GM23338 (cell line): ENCODE data around the gene MGAT3. TPM values are rescaled to one million over a fixed set of nuclear protein-coding genes. Genes with fewer than 3 reads are reported as not detected.

ENCODE experiments used
- ATAC-seq: fragments of 200-7000 bp; cut with Tn5 transposase; 3 replicates; pipeline ENCODE4 v1.9.1; 2020
- DNase-seq: peaks from one replicate; pipeline ENCODE4 v3.0.0-alpha.2; 2015; ENCODE audit warnings: low spot score
- H2AFZ ChIP-seq: fragments of 200-600 bp; sonication (generic); 2 replicates; pipeline ENCODE4 v1.8.0; 2016; ENCODE audit warnings: antibody characterized with exemption, mild to moderate bottlenecking, moderate library complexity
- H3F3A ChIP-seq: fragments of 200-600 bp; sonication (generic); replicated peaks from 2 replicates; pipeline ENCODE4 v1.8.0; 2017; ENCODE audit warnings: antibody characterized with exemption, mixed run types, low read depth
- H3K27ac ChIP-seq: fragments of 200-600 bp; sonication (generic); 2 replicates; pipeline ENCODE4 v1.6.1; 2016; ENCODE audit warnings: low read depth
- H3K27me3 ChIP-seq: fragments of 200-600 bp; sonication (generic); 2 replicates; pipeline ENCODE4 v1.8.0; 2016; ENCODE audit warnings: mild to moderate bottlenecking, mixed run types, moderate library complexity; ENCODE audit not compliant: insufficient read depth
- H3K36me3 ChIP-seq: fragments of 200-600 bp; sonication (generic); 2 replicates; pipeline ENCODE4 v1.8.0; 2016; ENCODE audit warnings: mild to moderate bottlenecking; ENCODE audit not compliant: insufficient read depth
- H3K4me1 ChIP-seq: fragments of 200-600 bp; sonication (generic); 2 replicates; pipeline ENCODE4 v1.8.0; 2016; ENCODE audit warnings: mild to moderate bottlenecking, moderate library complexity; ENCODE audit not compliant: insufficient read depth
- H3K4me2 ChIP-seq: fragments of 200-600 bp; sonication (generic); 2 replicates; pipeline ENCODE4 v1.7.1; 2017; ENCODE audit warnings: mixed run types
- H3K4me3 ChIP-seq: fragments of 200-600 bp; sonication (generic); 2 replicates; pipeline ENCODE4 v1.6.1; 2016; ENCODE audit warnings: mixed run types
- H3K79me2 ChIP-seq: fragments of 200-600 bp; sonication (generic); replicated peaks from 2 replicates; pipeline ENCODE4 v1.8.0; 2017; ENCODE audit warnings: mild to moderate bottlenecking; ENCODE audit not compliant: insufficient read depth
- H3K9me2 ChIP-seq: fragments of 200-600 bp; sonication (generic); 2 replicates; pipeline ENCODE4 v1.8.0; 2017; ENCODE audit not compliant: insufficient read depth
- H4K20me1 ChIP-seq: fragments of 200-600 bp; sonication (generic); replicated peaks from 2 replicates; pipeline ENCODE4 v1.8.0; 2017; ENCODE audit warnings: mild to moderate bottlenecking; ENCODE audit not compliant: insufficient read depth
- H3K27ac Mint-ChIP-seq: 2 replicates; pipeline ENCODE4 v1.8.0; 2020; ENCODE audit warnings: inconsistent platforms, mild to moderate bottlenecking, moderate library complexity, mixed read lengths
- H3K27me3 Mint-ChIP-seq: 3 replicates; pipeline ENCODE4 v1.8.0; 2022; ENCODE audit warnings: low read depth, mild to moderate bottlenecking, moderate library complexity, mixed read lengths, inconsistent platforms; ENCODE audit not compliant: insufficient read depth, poor library complexity
- H3K36me3 Mint-ChIP-seq: 3 replicates; pipeline ENCODE4 v1.8.0; 2021; ENCODE audit warnings: low read depth, mild to moderate bottlenecking, inconsistent platforms, moderate library complexity, mixed read lengths
- H3K4me1 Mint-ChIP-seq: 3 replicates; pipeline ENCODE4 v1.8.0; 2020; ENCODE audit warnings: mild to moderate bottlenecking, inconsistent platforms, mixed read lengths
- H3K4me3 Mint-ChIP-seq: 3 replicates; pipeline ENCODE4 v1.8.0; 2021; ENCODE audit warnings: moderate library complexity, mild to moderate bottlenecking, inconsistent platforms, mixed read lengths
- H3K9me3 Mint-ChIP-seq: 3 replicates; pipeline ENCODE4 v1.8.0; 2020; ENCODE audit warnings: moderate library complexity, mild to moderate bottlenecking, inconsistent platforms, mixed read lengths
- CREB1 ChIP-seq: fragments of 250-450 bp; sonication (Bioruptor Pico); IDR thresholded peaks from 2 replicates; pipeline ENCODE4 v1.5.0; 2020; ENCODE audit warnings: low read depth, mild to moderate bottlenecking, moderate library complexity
- CTCF ChIP-seq, 2 experiments: fragments of 200-600 bp in 1 of 2; sonication (generic) in 1 of 2; conservative IDR thresholded peaks; 2 replicates each; pipeline versions ENCODE4 v1.5.1 to v1.6.1; 2016 to 2017; ENCODE audit warnings: antibody characterized with exemption in 2 of 2, low read depth in 2 of 2, mild to moderate bottlenecking in 2 of 2, moderate library complexity in 1 of 2
- EZH2 ChIP-seq: fragments of 200-600 bp; sonication (generic); IDR thresholded peaks from one replicate; pipeline ENCODE4 v1.8.0; 2017; ENCODE audit warnings: antibody characterized with exemption, mild to moderate bottlenecking, low read depth; ENCODE audit not compliant: unreplicated experiment
- STAT1 ChIP-seq: IDR thresholded peaks from one replicate; pipeline ENCODE4 v1.6.1; 2016; ENCODE audit warnings: antibody characterized with exemption; ENCODE audit not compliant: unreplicated experiment
- ZNF462 ChIP-seq: fragments of 250-450 bp; sonication (Bioruptor Pico); IDR thresholded peaks from 2 replicates; pipeline ENCODE4 v1.5.0; 2020; ENCODE audit warnings: mild to moderate bottlenecking, moderate library complexity
- polyA plus RNA-seq: library from polyadenylated mRNA; unstranded; fragments of >200 nt; fragmentation: Nextera tagmentation; extraction: Ambion mirVana; gene quantifications from 2 replicates; pipeline ENCODE4 v1.2.1, GENCODE V29; 2016
- total RNA-seq: library from RNA; depleted of rRNA; stranded (reverse); fragments of >200 nt; shearing (Covaris generic); gene quantifications from 2 replicates; pipeline ENCODE4 v1.2.3, GENCODE V29; 2014

Gene MGAT3
- total and polyA plus RNA-seq, 2 experiments from 2014 or later: 1.7 to 10.2 TPM

- TF ChIP-seq ZNF462 (CRISPR knock-in tag) (no peak), EZH2 (no peak), CTCF (conservative IDR thresholded peaks at IDR 0.05; ENCODE audit: low read depth in 2 of 2) (no peak)
These were observed 55.2 kb downstream of the MGAT3 start (continued) for GRCh38 chr22:39512026-39512425.

- Mint-ChIP-seq H3K36me3 (peaks cover 87% of the 10 kb centered on the region), H3K27me3 (peaks cover 65% of the 10 kb centered on the region), H3K9me3 (no peaks in the 10 kb centered on the region; the same call in 2 of the 3 replicates), H3K27ac (no peak overlapping the region), H3K4me1 (peaks cover 4% of the 10 kb centered on the region), H3K4me3 (no peak overlapping the region)
- Histone ChIP-seq H3K4me3 (no peak overlapping the region), H3K9me2 (no peaks in the 10 kb centered on the region), H3K27me3 (peaks cover 51% of the 10 kb centered on the region), H4K20me1 (peaks cover 80% of the 10 kb centered on the region), H3K79me2 (peaks cover 7% of the 10 kb centered on the region), H3K27ac (no peak overlapping the region), H3K4me1 (no peaks in the 10 kb centered on the region; the same call in 1 of the 2 replicates), H2AFZ (no peak overlapping the region), H3F3A (peaks cover 20% of the 10 kb centered on the region; the same call in 1 of the 2 replicates), H3K4me2 (no peak overlapping the region), H3K36me3 (peaks cover 57% of the 10 kb centered on the region)
- DNase-seq: no peak
- TF ChIP-seq CREB1 (CRISPR knock-in tag) (no peak), STAT1 (no peak)
- ATAC-seq: no peak
These were observed 57.0 kb downstream of the MGAT3 start for GRCh38 chr22:39513791-39514190.
